GM18517 (cell line): Measurements from ENCODE around the gene CXCR5.
"Not testable (repeated sequence)": the region's sequence is repeated elsewhere in the genome, so short reads cannot be mapped to it uniquely, and the experiment has no call there.

Experiments
- ATAC-seq: cut with Tn5 transposase; IDR thresholded peaks from one replicate; pipeline ENCODE4 v1.9.1; 2021; ENCODE audit warnings: mild to moderate bottlenecking, moderate library complexity; ENCODE audit not compliant: unreplicated experiment

CXCR5 gene, protein sequence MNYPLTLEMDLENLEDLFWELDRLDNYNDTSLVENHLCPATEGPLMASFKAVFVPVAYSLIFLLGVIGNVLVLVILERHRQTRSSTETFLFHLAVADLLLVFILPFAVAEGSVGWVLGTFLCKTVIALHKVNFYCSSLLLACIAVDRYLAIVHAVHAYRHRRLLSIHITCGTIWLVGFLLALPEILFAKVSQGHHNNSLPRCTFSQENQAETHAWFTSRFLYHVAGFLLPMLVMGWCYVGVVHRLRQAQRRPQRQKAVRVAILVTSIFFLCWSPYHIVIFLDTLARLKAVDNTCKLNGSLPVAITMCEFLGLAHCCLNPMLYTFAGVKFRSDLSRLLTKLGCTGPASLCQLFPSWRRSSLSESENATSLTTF

DNA sequence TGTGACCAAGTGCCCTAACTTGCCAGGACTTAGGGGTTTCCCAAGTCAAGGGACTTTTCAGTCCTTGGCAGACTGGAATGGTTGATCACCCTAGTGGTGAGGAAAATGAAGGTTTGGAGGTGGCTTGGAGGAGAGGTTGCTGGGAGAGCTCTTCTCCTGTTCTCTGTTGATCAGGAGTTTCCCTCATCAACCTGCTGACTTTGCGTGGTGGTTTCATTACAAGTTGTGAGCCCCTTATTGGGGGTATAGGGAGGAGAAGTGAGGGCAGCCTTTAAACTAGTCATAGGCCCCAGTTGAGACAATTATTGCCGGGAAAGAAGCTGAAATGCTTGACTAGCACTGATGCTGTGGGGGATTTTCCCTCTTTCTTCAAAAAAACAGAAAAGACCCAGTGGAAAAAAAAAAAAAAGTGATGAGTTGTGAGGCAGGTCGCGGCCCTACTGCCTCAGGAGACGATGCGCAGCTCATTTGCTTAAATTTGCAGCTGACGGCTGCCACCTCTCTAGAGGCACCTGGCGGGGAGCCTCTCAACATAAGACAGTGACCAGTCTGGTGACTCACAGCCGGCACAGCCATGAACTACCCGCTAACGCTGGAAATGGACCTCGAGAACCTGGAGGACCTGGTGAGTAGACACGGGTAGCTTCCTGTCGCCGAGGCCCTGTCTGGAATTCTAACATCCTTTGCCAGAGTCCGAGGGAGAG is at the start of gene CXCR5:
TSS of gene CXCR5 (plus strand) at position 525 of the 704 bp plus-strand sequence. CDS start at position 575, 50 bp downstream.
- ATAC-seq, result peak; percentile 78

DNA sequence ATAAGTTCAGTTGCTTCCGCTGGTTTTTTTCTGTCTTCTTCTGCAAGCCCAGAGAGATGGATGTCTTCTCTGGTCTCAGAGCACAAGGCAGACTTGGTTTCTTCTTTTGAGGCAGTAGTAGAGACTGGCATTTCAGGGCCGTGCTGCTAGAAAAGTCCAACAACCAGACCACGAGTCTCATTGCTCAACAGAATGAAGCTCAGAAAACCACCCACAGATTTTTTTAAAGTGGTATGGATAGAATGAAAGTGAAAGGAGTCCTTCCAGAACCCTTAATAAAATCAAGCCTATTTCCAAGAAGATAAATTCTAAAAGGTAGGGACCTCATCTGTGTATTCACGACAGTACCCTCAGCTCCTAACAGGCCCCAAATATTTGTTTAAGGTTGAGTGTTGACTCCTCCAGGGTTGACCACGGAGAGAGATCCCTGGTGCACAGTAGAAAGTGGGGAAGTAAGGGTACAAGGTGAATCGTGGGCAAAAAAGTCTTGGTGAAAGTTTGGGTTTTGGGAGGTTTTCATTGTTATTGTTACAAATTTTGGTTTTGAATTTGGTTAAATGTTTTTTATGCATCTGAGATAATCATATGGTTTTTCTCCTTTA is 49.2 kb upstream of the CXCR5 start:
- ATAC-seq, result no peak

DNA sequence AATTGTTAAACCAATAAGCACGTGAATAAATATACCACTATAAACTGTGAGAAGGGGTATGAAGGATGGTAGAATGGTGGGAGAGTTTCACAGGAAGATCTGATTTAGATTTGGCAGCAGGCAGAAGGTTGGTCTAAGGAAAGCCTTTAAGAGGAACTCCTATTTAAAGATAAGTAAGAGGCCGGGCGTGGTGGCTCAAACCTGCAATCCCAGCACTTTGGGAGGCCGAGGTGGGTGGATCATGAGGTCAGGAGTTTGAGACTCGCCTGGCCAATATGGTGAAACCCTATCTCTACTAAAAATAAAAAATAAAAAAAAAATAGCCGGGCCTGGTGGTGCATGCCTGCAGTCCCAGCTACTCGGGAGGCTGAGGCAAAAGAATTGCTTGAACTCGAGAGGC is 45.8 kb upstream of the CXCR5 start:
- no peak for ATAC-seq

DNA sequence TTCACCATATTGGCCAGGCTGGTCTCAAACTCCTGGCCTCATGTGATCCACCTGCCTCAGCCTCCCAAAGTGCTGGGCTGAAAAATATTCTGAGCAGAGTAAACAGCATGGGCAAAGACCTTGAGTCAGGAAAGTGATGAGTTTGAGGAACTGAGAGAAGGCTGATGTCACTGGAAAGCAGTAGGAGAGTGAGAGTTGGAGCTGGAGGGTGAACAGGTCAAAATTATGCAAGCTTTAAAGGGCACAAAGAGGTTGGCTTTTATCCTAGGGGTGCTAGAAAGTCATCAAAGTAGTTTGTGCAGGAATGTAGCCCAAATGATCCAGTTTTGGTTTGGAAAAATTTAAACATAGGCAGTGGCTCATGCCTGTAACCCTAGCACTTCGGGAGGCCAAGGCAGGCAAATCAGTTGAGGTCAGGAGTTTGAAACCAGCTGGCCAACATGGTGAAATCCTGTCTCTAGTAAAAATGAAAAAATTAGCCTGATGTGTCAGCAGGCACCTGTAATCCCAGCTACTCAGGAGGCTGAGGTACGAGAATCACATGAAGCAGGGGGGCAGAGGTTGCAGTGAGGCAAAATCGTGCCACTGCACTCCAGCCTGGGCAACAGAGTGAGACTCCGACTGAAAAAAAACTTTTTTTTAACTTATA is 44.7 kb upstream of the CXCR5 start:
- peak; percentile 77 for ATAC-seq

DNA sequence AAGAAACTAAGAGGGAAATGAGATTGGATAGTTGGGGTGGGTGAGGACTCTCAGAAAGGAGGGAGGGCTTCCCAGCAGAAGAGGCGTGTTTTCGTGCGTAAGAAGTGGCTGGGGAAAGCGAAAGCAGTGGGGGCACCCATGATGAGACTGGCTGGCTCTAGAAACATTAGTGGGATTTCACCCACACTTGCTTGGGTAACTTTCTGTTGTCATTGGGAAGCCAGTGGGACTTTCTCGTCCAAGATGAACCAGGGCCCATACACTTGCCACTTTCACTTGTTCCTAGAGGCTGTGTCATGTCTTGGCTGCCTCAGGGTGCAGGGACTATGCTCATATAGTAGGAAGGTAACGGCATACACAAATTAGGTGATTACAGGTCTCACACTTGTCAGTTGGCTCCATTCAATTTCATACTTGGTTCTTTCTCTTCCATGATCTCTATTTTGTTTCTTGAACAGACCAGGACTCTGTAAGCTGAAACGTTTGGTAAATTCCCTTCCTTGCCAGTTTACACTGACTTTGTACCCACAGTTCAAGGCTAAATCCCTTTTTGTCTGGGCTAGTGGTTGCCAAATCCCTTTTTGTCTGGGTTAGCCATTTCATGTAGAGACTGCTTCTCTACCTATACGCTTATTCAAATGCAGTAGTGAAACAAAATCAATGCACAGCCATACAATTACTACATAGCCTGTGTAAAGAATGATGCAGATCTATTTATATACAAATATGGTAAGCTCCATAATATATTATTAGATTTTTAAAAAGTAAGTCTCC is 42.0 kb upstream of the CXCR5 start:
- ATAC-seq, result peak; percentile 46

DNA sequence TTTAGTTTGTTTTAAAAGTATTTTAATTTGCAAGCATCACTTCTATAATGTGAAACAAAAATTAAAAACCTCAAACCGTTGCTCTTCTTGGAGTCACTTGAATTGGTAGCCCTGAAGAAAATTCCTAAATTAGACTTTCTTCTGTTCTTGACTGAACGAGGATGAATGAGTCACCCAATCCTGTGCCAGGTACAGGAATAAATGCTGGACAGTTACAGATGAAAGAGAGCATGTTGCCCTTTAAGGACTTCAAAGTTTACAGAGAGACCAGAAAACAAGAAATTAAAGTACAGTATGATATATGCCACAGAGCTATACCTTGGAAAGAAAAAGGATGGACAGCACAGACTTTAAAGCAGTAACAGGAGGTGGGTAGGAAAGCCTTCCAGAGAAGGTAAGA is 41.3 kb upstream of the CXCR5 start:
- ATAC-seq, result no peak

DNA sequence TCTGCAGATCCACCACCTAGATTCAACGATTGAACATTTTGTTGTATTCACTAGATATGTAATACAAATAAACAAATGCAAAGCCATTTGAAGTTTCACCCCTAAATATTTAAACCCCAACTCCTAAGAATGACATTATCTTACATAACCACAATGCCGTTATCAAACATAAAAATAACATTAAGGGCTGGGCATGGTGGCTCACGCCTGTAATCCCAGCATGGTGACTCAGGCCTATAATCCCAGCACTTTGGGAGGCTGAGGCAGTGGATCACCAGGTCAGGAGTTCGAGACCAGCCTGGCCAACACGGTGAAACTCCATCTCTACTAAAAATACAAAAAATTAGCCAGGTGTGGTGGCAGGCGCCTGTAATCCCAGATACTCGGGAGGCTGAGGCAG is 40.8 kb upstream of the CXCR5 start:
- ATAC-seq, result not testable (repeated sequence)

DNA sequence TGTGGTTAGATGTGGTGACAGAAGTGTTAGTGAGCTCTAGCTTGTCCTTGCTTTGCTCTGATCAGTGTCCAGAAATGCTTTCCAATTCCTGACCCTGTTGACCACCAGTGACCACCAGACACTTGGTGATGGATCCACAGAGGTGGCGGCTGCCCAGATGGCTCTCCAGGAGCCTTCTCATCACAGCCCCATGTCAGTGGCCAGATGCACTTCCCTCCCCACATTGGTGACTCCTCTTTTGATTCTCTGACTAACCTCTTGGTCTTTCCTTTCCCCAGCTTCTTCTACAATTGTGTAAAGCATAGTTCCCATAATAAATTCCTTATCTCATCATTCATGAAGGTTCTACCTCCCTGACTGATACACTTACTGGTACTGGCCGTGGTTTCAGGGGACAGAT is 40.1 kb upstream of the CXCR5 start:
- ATAC-seq, result no peak

DNA sequence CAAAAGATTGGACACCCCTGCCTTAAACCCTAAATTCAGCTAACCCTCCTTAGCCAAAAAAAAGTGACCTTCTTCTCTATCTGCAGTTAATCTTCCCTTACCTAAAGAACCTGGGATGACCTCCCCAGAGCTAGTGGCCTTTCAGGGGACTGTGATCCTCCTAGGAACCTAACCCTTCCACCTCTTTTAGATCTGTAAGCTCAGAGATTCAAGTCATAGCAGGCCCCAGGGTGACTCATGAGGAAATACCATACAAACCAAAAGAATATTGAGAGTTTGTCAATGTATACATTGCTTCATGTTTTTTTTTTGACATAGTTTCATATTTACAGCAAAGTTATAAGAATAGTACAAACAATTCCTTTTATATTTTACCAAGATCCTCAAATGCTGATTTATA is 38.3 kb upstream of the CXCR5 start:
- no peak for ATAC-seq

DNA sequence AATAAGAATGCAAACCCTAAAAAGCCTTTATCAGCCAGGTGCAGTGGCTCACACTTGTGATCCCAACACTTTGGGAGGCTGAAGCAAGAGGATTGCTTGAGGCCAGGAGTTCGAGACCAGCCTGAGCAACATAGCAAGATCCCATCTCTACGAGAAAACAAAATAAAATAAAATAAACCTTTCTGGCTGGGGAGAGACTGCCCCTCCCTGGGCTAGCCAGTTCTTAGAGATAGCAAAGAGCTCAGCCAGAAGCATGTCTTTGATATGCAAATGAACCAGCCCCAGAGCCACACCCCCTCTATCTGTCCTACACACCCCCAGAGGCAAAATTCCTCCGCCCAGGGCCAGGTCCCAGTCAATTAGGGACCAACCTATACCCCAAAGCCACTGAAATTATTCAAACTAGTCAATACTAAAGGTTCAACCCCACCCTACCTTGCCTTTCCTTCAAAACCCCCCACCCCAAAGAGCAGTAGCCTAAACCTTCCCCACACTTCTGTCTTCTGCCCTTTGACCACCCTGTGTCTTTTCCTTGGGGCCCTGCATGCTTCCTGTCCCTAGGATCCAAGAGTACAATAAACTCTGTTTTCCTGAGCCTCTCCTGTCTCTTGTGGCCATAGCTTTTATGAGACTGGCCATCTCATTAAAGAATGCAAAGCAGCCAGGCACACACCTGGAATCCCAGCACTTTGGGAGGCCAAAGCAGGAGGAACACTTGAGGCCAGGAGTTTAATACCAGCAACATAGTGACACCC is 37.3 kb upstream of the CXCR5 start:
- ATAC-seq, result no peak

DNA sequence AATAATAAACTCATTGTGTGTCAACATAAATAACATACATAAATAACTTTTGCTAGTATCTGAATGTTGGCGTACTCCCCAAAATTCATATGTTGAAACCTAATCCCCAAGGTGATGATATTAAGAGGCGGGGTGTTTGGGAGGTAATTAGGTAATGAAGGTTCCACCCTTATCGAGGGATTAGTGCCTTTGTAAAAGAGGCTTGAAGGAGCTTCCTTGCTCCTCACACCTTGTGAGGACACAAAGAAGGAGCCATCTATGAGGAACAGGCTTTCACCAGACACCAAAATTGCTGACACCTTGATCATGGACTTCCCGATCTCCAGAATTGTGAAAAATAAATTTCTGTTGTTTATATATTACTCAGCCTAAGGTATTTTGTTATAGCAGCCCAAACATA is 33.9 kb upstream of the CXCR5 start:
- no peak for ATAC-seq

DNA sequence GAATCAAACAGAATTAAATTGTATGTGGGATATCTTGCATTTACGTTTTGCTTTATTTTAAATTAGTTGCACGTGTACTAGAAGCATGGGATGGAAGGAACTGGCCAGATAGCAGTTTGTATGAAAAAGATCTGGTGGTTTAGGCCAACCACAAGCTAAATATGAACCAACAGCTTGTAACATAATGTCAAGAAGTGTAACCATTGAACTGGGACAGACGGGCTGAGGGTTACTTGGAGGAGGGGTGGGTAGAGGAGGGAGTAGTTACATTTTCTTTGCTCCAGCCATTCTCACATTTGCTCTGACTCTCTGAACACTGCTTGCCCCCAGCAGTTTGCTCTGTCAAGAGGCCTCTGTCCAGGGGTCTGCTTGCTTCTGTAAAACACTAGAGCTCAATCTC is 31.7 kb upstream of the CXCR5 start:
- ATAC-seq, result no peak

DNA sequence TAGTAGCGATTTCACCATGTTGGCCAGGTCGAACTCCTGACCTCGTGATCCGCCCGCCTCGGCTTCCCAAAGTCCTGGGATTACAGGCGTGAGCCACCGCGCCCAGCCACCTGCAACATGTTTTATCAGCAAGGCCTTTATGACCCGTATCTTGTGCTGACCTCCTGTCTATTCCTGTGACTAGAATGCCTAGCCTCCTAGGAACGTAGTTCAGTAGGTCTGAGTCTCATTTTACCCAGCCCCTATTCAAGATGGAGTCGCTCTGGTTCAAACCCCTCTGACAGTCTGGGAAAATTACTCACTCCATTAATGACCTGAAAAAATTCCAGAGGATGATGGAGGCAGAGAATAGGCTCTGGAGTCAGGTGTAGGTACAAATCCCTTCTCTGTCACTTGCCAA is 30.0 kb upstream of the CXCR5 start:
- ATAC-seq, result no peak

DNA sequence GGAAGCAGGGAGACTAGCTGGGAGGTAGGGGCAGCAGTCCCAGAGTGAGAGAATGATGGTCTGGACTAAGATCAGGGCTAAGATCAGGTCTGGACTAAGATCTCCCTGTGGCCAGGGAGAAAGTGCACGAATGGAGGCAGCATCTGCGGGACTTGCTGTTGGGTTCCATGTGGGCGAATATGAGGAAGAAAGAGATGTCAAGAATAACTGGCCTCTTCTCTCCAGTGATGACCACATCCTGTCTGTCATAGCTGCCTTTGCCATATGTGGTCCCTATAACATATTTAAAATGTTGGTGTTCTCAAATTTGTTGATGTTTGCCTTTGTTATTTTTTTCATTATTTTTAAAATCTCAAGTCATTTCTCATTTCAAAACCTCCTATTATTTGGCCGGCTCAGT is 27.4 kb upstream of the CXCR5 start:
- ATAC-seq, result no peak

DNA sequence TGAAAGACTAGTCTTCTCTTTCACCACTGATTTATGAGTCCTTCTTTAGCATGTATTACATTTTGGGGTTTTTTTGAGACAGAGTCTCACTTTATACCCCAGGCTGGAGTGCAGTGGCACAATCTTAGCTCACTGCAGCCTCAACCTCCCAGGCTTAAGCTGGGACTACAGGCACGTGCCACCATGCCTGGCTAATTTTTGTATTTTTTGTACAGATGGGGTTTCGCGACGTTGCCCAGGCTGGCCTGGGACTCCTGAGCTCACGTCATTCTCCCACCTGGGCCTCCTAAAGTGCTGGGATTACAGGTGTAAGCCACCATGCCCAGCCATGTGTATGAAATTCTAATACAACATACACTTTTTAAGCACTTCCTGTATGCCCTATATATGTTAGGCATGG is 26.3 kb upstream of the CXCR5 start:
- no peak for ATAC-seq

DNA sequence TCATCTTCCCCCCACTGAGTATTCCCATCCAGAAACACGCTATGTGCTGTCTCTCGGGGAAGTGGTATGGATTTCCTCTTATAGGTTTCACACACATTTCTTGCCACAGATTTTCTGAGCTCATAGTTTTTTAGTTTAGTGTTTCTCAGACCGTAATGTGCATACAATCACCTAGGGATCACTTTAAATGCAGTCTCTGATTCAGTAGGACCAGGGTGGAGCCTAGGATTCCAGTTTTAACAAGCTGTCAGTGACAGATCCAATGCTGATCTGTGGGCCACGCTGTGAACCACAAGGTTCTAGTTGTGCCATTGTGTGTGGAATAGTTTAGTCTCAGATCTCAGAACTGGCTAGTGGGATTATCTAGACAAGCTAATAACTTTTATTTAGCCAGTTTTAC is 23.7 kb upstream of the CXCR5 start:
- no peak for ATAC-seq

DNA sequence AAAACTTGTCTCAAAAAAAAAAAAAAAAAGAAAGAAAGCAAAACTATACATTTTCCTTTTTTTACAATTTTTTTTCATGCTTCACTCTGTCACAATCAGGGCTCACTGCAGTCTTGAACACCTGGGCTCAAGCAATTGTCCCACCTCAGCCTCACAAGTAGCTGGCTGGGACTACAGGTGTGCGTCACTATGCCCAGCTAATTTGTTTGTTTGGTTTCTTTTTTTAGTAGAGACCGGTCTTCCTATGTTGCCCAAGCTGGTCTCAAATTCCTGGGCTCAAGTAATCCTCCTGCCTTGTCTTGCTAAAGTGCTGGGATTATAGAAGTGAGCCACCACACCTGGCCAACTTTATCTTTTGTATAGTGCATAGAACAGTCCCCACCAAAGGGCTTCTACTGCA is 15.0 kb upstream of the CXCR5 start:
- no peak for ATAC-seq

DNA sequence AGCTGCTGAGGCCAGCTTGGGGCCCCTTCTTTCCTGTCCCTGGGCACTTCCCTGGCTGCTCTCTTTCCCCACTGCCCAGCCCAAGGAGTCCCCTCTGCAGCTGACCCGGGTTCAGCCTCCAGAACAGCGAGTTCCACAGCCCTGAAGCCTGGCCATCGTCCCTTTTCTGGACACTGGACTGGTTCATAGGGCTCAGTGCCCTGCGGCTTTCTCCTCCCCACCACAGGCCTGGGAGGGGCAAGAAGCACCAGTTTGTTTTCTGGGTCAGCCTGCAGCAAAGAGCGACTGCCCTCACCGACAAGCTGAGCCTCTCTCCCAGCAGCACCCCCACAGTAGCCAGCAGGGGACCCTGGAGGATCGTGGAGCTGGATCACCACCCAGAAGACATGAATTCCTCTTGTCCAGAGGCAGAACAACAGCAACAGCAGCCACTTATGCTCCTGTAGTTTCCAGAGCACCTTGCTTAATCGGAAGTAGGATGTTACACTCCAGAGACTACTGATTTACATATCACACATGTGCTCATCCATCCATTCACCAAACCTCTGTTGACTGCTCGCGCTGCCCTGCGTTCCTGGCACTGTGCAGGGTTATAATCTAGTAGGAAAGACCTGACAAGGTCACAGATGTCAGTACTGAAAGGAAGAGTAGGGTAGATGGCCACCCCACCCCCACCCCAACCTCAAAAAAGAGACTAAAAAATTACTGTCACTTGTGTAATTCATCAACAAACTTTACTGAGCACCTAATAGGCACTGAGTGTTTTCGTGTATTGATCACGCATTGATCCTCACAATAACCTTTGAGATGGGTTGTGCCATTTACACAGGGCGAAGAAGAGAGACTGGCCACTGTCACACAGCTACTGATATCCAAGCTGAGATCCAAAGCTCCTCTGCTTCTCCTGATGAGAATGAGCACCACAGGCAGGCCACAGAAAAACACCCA is 13.0 kb upstream of the CXCR5 start:
- peak; percentile 60 for ATAC-seq

DNA sequence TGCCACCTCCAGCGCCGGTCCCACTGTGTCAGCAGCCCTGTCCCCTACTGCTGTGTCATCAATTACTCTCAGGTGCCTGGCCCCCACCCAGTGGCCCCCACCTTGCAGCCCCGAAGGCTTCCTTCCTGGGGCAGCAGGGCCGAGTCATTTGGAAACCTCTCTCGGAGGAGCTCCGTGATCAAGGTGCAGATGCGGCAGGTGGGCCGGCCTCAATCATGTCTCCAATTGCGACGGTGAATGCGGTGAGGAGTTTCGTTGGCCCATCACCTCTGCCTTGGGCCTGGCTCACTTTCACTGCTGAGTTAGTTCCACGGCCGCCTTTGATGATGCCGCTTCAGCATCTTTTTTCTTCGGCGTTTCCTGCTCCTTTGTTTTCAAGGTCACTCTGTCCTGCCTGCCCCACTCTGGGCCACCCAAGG is 11.3 kb upstream of the CXCR5 start:
- ATAC-seq, result no peak
